Kidney (tissue), 14 donors: ENCODE results near the gene LINGO3. TPM values are rescaled to one million over a fixed set of nuclear protein-coding genes. Genes with fewer than 3 reads are reported as not detected.

Experiments
- DNase-seq, 5 donors: peaks; one replicate each; pipeline ENCODE4 v3.0.0-alpha.2; 2013 to 2020
- FAIRE-seq: peaks from 2 replicates; lab custom pipeline; 2012; peaks lifted over from hg19 to GRCh38; lab: Jason Lieb, UNC
- H3K27ac ChIP-seq, 2 donors: one replicate each; pipeline ENCODE4 v1.7.0; 2013; ENCODE audit warnings: low read depth in 2 of 2, low read length in 2 of 2, inconsistent platforms in 1 of 2
- H3K27me3 ChIP-seq: one replicate; pipeline ENCODE4 v1.7.1; 2013; ENCODE audit warnings: low read length, inconsistent platforms; ENCODE audit not compliant: control insufficient read depth, insufficient read depth
- H3K36me3 ChIP-seq, 3 donors: one replicate each; pipeline versions ENCODE4 v1.7.0 to v1.7.1; 2013; ENCODE audit warnings: low read length in 3 of 3, control low read depth in 1 of 3, inconsistent platforms in 1 of 3; ENCODE audit not compliant: insufficient read depth in 3 of 3, control insufficient read depth in 2 of 3
- H3K4me1 ChIP-seq, 3 donors: one replicate each; pipeline versions ENCODE4 v1.7.0 to v1.7.1; 2013; ENCODE audit warnings: low read length in 3 of 3, inconsistent platforms in 1 of 3, low read depth in 1 of 3; ENCODE audit not compliant: control insufficient read depth in 2 of 3, insufficient read depth in 2 of 3
- H3K4me3 ChIP-seq, 3 donors: one replicate each; pipeline versions ENCODE4 v1.7.0 to v1.8.1; 2013; ENCODE audit warnings: low read length in 3 of 3, control low read depth in 1 of 3, inconsistent platforms in 1 of 3
- H3K9ac ChIP-seq, 3 donors: one replicate each; pipeline versions ENCODE4 v1.7.0 to v1.7.1; 2013; ENCODE audit warnings: low read length in 3 of 3, control low read depth in 1 of 3, inconsistent platforms in 1 of 3
- H3K9me3 ChIP-seq, 3 donors: one replicate each; pipeline versions ENCODE4 v1.7.0 to v1.7.1; 2013; ENCODE audit warnings: low read length in 3 of 3, control low read depth in 1 of 3, inconsistent platforms in 1 of 3; ENCODE audit not compliant: control insufficient read depth in 2 of 3, insufficient read depth in 1 of 3
- intact Hi-C: fragments of 100-400 bp; cut with DNase I; formaldehyde crosslinking; loops from one replicate; pipeline ENCODE4 v1.11.1; 2022
- polyA plus RNA-seq: library from polyadenylated mRNA; stranded (reverse); fragments of 350-450 nt; fragmentation: Illumina TruSeq; extraction: RNeasy Lipid Tissue Mini Kit (QIAGEN cat#74804); gene quantifications from one replicate; pipeline ENCODE4 v1.2.3, GENCODE V29; 2014; ENCODE audit warnings: low read depth, low replicate concordance; ENCODE audit not compliant: insufficient read depth
- total RNA-seq: library from RNA; stranded (reverse); fragmentation: NEBNext Ultra II Directional; extraction: Animal tissue kit (Norgen Biotek cat#: 25700); gene quantifications from one replicate; pipeline ENCODE4 v1.2.1, GENCODE V29; 2021
- TF ChIP-seq, protein P1 (sequence below): IDR thresholded peaks from 3 replicates; pipeline ENCODE4 v1.5.1; 2012; ENCODE audit warnings: mild to moderate bottlenecking, moderate library complexity, borderline replicate concordance; ENCODE audit not compliant: insufficient read depth; ENCODE audit errors: extremely low read depth
- donor health status: control.
- donor health status: control.
- donor health status: control.
- donor health status: control.
- donor health status: control.
- donor health status: DM: yes; HTN: yes; CAD: no.
- donor health status: Normal renal cell carcinoma (clear cell type).

LINGO3 gene
- total and polyA plus RNA-seq, 2 donors from 2014 or later = 0.09 TPM; not detected in 1

DNA sequence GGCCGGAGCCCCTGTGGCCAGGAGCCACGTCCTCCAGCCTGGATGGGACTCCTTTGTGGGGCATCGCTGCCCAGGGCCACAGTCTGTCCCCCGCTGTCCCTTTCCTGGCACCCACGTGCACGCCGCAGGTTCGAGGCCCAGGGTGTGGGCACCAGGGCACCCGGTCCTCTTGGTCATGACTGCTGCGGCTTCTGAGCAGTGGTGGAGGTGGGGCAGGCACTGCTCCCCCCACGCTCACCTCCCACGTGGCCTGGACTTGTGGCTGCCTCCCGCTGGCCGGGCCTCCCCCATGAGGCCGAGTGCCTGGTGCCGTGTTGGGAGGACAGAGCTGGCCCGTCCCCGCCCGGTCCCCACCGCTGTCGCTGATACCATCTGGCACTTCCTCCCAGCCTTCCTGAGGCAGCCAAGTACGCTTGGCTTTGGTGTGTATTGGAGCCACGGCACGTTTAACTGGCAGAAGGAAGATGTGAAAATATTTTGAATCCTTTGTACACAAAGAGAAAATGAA lies 33.3 kb upstream of the LINGO3 start:
- FAIRE-seq (no peak), DNase-seq (peak in 1 of 5 donors; percentile 63)
- H3K9me3 ChIP-seq = no peaks in the 10 kb centered on the region
- peaks cover 0 to 9% (median 2%) of the 10 kb centered on the region in 3 donors for H3K36me3 ChIP-seq
- TF ChIP-seq, protein P1, sequence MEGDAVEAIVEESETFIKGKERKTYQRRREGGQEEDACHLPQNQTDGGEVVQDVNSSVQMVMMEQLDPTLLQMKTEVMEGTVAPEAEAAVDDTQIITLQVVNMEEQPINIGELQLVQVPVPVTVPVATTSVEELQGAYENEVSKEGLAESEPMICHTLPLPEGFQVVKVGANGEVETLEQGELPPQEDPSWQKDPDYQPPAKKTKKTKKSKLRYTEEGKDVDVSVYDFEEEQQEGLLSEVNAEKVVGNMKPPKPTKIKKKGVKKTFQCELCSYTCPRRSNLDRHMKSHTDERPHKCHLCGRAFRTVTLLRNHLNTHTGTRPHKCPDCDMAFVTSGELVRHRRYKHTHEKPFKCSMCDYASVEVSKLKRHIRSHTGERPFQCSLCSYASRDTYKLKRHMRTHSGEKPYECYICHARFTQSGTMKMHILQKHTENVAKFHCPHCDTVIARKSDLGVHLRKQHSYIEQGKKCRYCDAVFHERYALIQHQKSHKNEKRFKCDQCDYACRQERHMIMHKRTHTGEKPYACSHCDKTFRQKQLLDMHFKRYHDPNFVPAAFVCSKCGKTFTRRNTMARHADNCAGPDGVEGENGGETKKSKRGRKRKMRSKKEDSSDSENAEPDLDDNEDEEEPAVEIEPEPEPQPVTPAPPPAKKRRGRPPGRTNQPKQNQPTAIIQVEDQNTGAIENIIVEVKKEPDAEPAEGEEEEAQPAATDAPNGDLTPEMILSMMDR = no peak
- no peak overlapping the region for H3K9ac ChIP-seq
- no peak overlapping the region for H3K4me3 ChIP-seq
- H3K27me3 ChIP-seq = no peaks in the 10 kb centered on the region
- H3K4me1 ChIP-seq = no peaks in the 10 kb centered on the region
- intact Hi-C loops = no loop called here
- no peak overlapping the region for H3K27ac ChIP-seq

GRCh38 chr19:2340496-2341243 lies 32.7 kb upstream of the LINGO3 start:
- no peak overlapping the region for H3K27ac ChIP-seq
- TF ChIP-seq, protein P1 = no peak
- intact Hi-C loops = no loop called here
- no peaks in the 10 kb centered on the region for H3K9me3 ChIP-seq
- H3K36me3 ChIP-seq = peaks cover 0 to 9% (median 3%) of the 10 kb centered on the region in 3 donors
- H3K27me3 ChIP-seq = no peaks in the 10 kb centered on the region
- no peak overlapping the region for H3K9ac ChIP-seq
- H3K4me1 ChIP-seq = no peaks in the 10 kb centered on the region
- H3K4me3 ChIP-seq = no peak overlapping the region
- FAIRE-seq = no peak
- peak in 1 of 5 donors; percentile 64 for DNase-seq

GRCh38 chr19:2339644-2340310 lies 31.8 kb upstream of the LINGO3 start:
- H3K4me3 ChIP-seq = no peak overlapping the region
- TF ChIP-seq, protein P1 = no peak
- H3K27me3 ChIP-seq = no peaks in the 10 kb centered on the region
- intact Hi-C loops = no loop called here
- H3K9ac ChIP-seq = no peak overlapping the region
- H3K27ac ChIP-seq = no peak overlapping the region
- H3K36me3 ChIP-seq = peaks cover 0 to 9% (median 3%) of the 10 kb centered on the region in 3 donors
- DNase-seq (peak in 1 of 5 donors; percentile 67), FAIRE-seq (no peak)
- no peaks in the 10 kb centered on the region for H3K9me3 ChIP-seq
- no peaks in the 10 kb centered on the region for H3K4me1 ChIP-seq
